ENCODE measurements around the gene PIK3C2G. TPM values are rescaled to one million over a fixed set of nuclear protein-coding genes. Genes with fewer than 3 reads are reported as not detected.

The PIK3C2G gene
- total and polyA plus RNA-seq, 10 of the 15 experiments (the other 5 are each of a cell fraction or from before 2014, with no cell fraction given) = not detected

- DNase-seq (ENCODE audit: low read depth, low spot score) = no peak
- BruUV-seq (replicated peaks) = no TSS peak
- no peak overlapping the region for H3K4me2 ChIP-seq (ENCODE audit: control insufficient read depth, insufficient read depth)
- H2AFZ ChIP-seq (ENCODE audit: control insufficient read depth, low read depth, low read length) = no peak overlapping the region
- TF ChIP-seq MEF2A (IDR thresholded peaks at IDR 0.05; ENCODE audit: insufficient read depth, low read depth, low read length) = no peak
- TF ChIP-seq SMAD1 (IDR thresholded peaks at IDR 0.05; ENCODE audit: low read depth, partially characterized antibody) = no peak
- no peak for TF ChIP-seq TCF7 (IDR thresholded peaks at IDR 0.05; ENCODE audit: borderline replicate concordance)
- no peak for TF ChIP-seq ZNF687 (IDR thresholded peaks at IDR 0.05)
- no peak for TF ChIP-seq SUPT20H (IDR thresholded peaks at IDR 0.05; ENCODE audit: borderline replicate concordance, control insufficient read depth, low read depth, low read length)
- TF ChIP-seq SMAD5 (IDR thresholded peaks at IDR 0.05; ENCODE audit: low read depth) = no peak
- TF ChIP-seq ZNF592 (IDR thresholded peaks at IDR 0.05) = no peak
- TF ChIP-seq TAF1 (IDR thresholded peaks at IDR 0.05; ENCODE audit: borderline replicate concordance, low read depth, low read length) = no peak
- TF ChIP-seq IRF5 (IDR thresholded peaks at IDR 0.05; ENCODE audit: borderline replicate concordance) = no peak
- no peak for TF ChIP-seq PKNOX1 (IDR thresholded peaks at IDR 0.05)
- TF ChIP-seq CHD4 (IDR thresholded peaks at IDR 0.05) = no peak
- TF ChIP-seq JUNB (IDR thresholded peaks at IDR 0.05) = no peak
- no peak for TF ChIP-seq EGR1 (IDR thresholded peaks at IDR 0.05; ENCODE audit: borderline replicate concordance in 1 of 2, low read depth in 2 of 2, low read length in 2 of 2)
- WGBS (ENCODE audit: insufficient coverage, insufficient replicate concordance, low lambda C conversion rate, missing lambda C conversion rate) = 32% methylated on average over 6 of the region's 6 CpGs
- CTCF ChIA-PET = no interaction called here
- no peak overlapping the region for H3K27ac ChIP-seq (ENCODE audit: control insufficient read depth, insufficient read depth)
- no peak for FAIRE-seq
- intact Hi-C loops (cut with micrococcal nuclease; ENCODE audit: unreplicated experiment) = loop anchor here (10.0 kb wide), 1 partner anchor 212 kb away; no protein-coding TSS in a partner anchor
- H3K9ac ChIP-seq (ENCODE audit: control insufficient read depth, insufficient read depth, low read length) = no peak overlapping the region
- H3K4me1 ChIP-seq (ENCODE audit: control insufficient read depth, insufficient read depth, low read length) = no peaks in the 10 kb centered on the region
- H3K4me3 ChIP-seq = no peak overlapping the region
- RAD21 ChIA-PET (ENCODE audit: unreplicated experiment) = no interaction called here
- H3K27me3 ChIP-seq (replicated peaks in 1 of 2; ENCODE audit: control insufficient read depth in 2 of 2, insufficient read depth in 2 of 2, low read length in 1 of 2) = no peaks in the 10 kb centered on the region
- in situ Hi-C loops (cut with MboI) = no loop called here
- SMC1A ChIA-PET (ENCODE audit: uncharacterized antibody, unreplicated experiment) = no interaction called here
- no peaks in the 10 kb centered on the region for H3K79me2 ChIP-seq (ENCODE audit: control insufficient read depth, insufficient read depth, low read length)
- H4K20me1 ChIP-seq (ENCODE audit: control insufficient read depth, insufficient read depth) = no peaks in the 10 kb centered on the region
- POLR2A ChIA-PET = no interaction called here
- H3K9me3 ChIP-seq (replicated peaks; ENCODE audit: control insufficient read depth, insufficient read depth, low read length) = no peaks in the 10 kb centered on the region
- H3K36me3 ChIP-seq (ENCODE audit: control insufficient read depth in 2 of 2, insufficient read depth in 2 of 2, low read length in 1 of 2) = no peaks in the 10 kb centered on the region
- ATAC-seq = no peak
These were observed 385.1 kb downstream of the PIK3C2G start for GRCh38 chr12:18646286-18646890.

Data from GM12878 (cell line).